GM18519 (cell line): ENCODE data around the gene IL1RAPL1.
A peak's percentile ranks its signal among the peaks of the same experiment; 100 is the strongest.

Experiments used
- ATAC-seq: cut with Tn5 transposase; IDR thresholded peaks from one replicate; pipeline ENCODE4 v1.9.1; 2021; ENCODE audit warnings: mild to moderate bottlenecking, moderate library complexity; ENCODE audit not compliant: unreplicated experiment, low FRiP score

IL1RAPL1 gene

GRCh38 chrX:29580560-29580959 is 993.3 kb downstream of the IL1RAPL1 start:
- ATAC-seq = no peak

- ATAC-seq = no peak
Measured at GRCh38 chrX:29581223-29581622, 994.0 kb downstream of the IL1RAPL1 start.

- ATAC-seq = no peak
Measured at GRCh38 chrX:29587107-29587506, 999.9 kb downstream of the IL1RAPL1 start.

- ATAC-seq = no peak
Measured at GRCh38 chrX:29590921-29591320, 1003.7 kb downstream of the IL1RAPL1 start.

GRCh38 chrX:29604381-29604780 is 1017.1 kb downstream of the IL1RAPL1 start:
- no peak for ATAC-seq

GRCh38 chrX:29617276-29617675 is 1030.0 kb downstream of the IL1RAPL1 start:
- ATAC-seq = no peak

GRCh38 chrX:29617725-29618124 is 1030.5 kb downstream of the IL1RAPL1 start:
- ATAC-seq = no peak

- ATAC-seq = no peak
Measured at GRCh38 chrX:29627833-29628232, 1040.6 kb downstream of the IL1RAPL1 start.

- no peak for ATAC-seq
Measured at GRCh38 chrX:29634516-29634915, 1047.3 kb downstream of the IL1RAPL1 start.

- no peak for ATAC-seq
Measured at GRCh38 chrX:29636331-29636730, 1049.1 kb downstream of the IL1RAPL1 start.

GRCh38 chrX:29640106-29640505 is 1052.9 kb downstream of the IL1RAPL1 start:
- no peak for ATAC-seq

GRCh38 chrX:29641461-29641860 is 1054.2 kb downstream of the IL1RAPL1 start:
- no peak for ATAC-seq

GRCh38 chrX:29643181-29643580 is 1055.9 kb downstream of the IL1RAPL1 start:
- no peak for ATAC-seq

GRCh38 chrX:29648161-29648560 is 1060.9 kb downstream of the IL1RAPL1 start:
- ATAC-seq = no peak

- no peak for ATAC-seq
Measured at GRCh38 chrX:29652484-29652883, 1065.2 kb downstream of the IL1RAPL1 start.

GRCh38 chrX:29653721-29654120 is 1066.5 kb downstream of the IL1RAPL1 start:
- no peak for ATAC-seq

- no peak for ATAC-seq
Measured at GRCh38 chrX:29659911-29660310, 1072.7 kb downstream of the IL1RAPL1 start.

- ATAC-seq = no peak
Measured at GRCh38 chrX:29661290-29661689, 1074.0 kb downstream of the IL1RAPL1 start.

GRCh38 chrX:29662101-29662500 is 1074.9 kb downstream of the IL1RAPL1 start:
- ATAC-seq = no peak

- ATAC-seq = peak; percentile 60
Measured at GRCh38 chrX:29662759-29663503, 1075.7 kb downstream of the IL1RAPL1 start.

GRCh38 chrX:29665532-29665931 is 1078.3 kb downstream of the IL1RAPL1 start:
- ATAC-seq = no peak

- no peak for ATAC-seq
Measured at GRCh38 chrX:29666366-29666765, 1079.1 kb downstream of the IL1RAPL1 start.

- ATAC-seq = no peak
Measured at GRCh38 chrX:29671421-29671820, 1084.2 kb downstream of the IL1RAPL1 start.
